GM18526 (cell line): ENCODE measurements around the gene RBM19.

Experiments used
- POLR2A ChIP-seq: IDR thresholded peaks from 3 replicates; pipeline ENCODE4 v1.6.1; 2011; ENCODE audit not compliant: insufficient read length; ENCODE audit errors: extremely low read depth

The RBM19 gene

GRCh38 chr12:113948151-113948914 lies 17.8 kb downstream of the RBM19 start:
- TF ChIP-seq POLR2A, result no peak

- no peak for TF ChIP-seq POLR2A
Measured at GRCh38 chr12:113946175-113946574, 19.9 kb downstream of the RBM19 start.

DNA sequence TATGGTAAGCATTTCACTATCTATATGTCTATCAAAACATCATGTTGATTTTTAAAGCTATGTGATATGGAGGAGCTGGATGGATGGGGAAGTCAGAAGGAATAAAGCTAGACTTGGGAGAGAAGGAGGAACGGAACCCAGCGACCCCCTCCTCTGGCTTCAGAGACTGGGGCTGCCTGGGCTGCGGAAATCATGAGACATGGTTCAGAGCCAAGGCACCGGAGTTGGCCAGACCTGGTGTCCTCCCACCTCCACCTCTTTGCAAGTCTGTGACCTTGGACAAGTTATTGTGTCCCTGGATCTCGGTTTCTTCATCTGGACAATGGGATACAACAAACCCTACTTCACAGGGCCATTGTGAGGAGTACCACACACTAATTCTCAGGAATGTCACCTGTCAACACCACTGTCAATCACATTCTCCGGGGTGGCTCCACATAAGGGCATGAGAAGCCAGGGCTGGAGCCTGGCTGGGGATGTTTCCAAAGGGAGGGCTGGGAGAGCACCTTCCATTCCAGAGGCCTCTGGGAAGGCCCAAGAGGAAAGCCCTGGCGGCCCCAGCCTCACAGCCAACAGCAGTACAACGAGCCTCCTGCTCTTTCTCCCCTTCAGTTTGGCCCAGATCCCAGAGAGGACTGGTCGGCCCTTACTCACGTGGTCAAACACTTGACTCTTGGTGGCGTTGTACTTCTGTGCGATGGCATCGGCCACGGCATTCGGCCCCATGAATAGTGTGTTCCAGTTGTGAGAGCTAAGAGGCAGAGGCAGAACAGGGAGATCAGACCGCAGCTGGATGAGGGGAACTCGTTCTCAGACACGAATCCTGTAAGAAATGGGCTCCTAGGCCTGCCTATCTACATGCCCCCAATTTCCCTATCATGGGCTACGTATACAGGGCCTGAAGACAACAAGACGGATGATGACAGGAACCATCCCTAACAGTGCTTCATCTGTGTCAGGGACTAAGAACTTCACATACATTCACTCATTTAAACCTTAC lies 20.7 kb downstream of the RBM19 start:
- no peak for TF ChIP-seq POLR2A

DNA sequence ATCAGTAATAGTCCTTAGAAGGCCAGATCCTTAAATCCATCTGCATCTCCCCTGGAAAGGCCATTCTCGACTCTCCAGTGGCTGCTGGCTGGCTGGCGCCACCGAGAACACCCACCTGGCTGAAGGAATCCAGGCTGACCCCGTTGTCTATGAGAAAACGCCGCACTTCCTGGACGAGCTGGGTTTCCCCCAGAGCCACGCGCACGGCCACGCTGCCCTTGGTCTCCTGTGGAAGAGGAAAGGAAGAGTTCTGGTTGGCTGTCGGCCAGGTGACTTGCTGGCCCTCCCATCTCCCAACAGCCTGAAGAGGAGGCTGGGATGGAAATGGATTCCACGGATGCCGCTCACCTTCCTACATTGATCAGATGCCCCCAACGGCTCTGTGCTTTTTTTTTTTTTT lies 23.9 kb downstream of the RBM19 start:
- no peak for TF ChIP-seq POLR2A

DNA sequence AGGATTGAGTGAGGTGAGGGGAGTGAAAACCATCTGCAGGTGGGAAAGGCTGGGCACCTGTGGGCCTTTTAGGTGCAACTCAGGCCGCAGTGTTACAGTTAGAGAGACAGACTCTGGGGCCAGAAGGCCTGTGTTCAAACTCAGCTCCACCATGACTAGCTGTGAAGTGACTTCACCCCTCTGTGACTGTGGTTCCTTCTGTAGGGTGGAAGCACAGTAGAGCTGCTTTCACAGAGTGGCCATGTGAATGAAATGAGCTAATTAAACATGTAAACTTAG lies 25.0 kb downstream of the RBM19 start:
- TF ChIP-seq POLR2A, result no peak

DNA sequence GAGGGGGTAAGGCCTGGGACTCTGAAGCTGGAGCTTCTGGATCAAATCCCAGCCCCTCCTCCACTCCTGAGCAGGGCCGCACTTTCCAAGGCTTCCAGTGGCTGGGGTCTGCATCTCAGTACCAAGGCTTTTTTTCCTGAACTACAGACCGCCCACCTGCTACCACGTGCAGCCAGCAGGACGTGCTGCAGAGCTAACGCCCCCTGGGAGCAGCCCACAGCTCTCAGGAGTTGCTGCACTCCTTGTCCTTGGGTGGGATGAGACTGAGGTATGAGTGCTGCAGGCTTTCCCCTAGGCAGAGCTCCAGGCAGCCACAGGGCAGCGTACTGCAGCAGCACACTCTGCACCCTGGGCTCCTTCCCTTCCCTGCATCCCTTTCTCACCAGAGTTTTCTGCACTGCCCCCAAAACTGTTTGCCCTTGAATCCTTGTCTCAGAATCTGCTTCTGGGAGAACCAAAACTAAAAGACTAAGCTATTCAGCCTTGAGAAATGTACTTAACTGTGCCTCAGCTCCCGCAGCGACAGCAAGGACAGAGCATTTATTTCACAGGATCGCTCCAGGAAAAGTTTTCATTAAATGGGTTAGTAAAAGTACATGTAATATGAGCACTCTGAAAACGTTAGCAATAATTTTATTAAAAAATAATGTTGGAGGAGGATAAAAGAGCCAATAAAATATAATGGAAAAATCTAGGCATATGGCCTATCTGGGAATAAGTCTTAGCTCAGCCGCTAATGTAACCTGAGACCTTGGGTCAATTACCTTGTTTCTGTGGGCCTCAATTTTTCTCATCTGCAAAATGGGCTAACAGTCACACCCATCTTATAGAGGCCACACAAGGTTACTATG lies 25.5 kb downstream of the RBM19 start:
- no peak for TF ChIP-seq POLR2A

DNA sequence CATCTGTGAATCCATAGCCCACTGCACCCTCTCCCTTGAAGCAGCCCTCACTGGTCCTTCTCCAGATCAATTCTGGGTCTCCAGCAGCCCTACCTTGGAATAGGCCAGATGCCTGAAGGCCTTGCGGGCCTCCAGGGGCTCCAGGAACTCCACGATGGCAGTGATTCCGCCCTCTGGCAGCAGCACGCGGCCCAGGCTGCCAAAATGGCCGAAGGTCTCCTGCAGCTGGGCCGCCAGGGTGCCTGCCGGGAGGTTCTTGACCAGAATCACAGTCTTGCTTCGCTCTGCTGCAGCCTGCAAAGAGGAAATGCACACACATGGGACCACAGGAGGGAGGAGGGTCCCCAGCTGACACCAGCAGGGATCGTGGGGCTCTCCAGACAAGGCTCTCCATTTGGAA lies 26.3 kb downstream of the RBM19 start:
- TF ChIP-seq POLR2A, result no peak

DNA sequence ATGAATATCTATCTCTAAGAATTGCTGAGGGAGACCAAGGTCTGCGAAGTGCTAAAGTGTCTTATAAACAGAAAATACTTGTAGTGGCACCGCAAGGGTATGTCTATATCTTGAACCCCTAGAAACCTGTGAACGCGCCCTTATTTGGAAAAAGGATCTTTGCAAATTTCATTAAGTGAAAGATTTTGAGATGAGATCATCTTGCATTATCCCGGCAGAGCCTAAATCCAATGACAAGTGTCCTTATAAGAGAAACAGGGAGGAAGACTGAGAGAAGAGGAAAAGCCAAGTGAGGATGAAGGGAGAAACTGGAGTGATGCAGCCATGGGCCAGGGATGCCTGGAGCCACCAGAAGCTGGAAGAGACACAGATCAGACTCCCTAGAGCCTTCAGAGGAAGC lies 27.7 kb downstream of the RBM19 start:
- no peak for TF ChIP-seq POLR2A

DNA sequence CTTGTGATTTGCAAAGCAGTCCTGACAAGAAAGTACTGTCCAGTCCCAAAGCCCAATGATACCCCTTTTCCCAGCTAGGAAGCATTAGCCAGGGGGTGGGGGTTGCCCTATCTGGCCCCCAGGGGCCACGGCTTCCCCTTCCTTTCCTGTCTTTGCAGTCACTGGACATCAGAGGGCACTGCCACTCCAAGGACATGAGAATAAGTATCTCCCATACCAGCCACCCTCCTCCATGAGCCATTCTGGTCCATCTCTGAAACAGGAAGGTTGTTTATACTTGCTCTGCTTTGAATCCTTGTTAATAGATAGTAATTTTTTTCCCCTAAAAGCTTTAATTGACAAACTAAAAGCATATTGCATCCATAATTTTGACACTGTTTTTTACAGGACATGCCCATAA lies 29.7 kb downstream of the RBM19 start:
- no peak for TF ChIP-seq POLR2A

- TF ChIP-seq POLR2A, result no peak
Measured at GRCh38 chr12:113935459-113935858, 30.7 kb downstream of the RBM19 start.

GRCh38 chr12:113934946-113935345 lies 31.2 kb downstream of the RBM19 start:
- TF ChIP-seq POLR2A, result no peak

- no peak for TF ChIP-seq POLR2A
Measured at GRCh38 chr12:113934060-113934814, 31.9 kb downstream of the RBM19 start.

DNA sequence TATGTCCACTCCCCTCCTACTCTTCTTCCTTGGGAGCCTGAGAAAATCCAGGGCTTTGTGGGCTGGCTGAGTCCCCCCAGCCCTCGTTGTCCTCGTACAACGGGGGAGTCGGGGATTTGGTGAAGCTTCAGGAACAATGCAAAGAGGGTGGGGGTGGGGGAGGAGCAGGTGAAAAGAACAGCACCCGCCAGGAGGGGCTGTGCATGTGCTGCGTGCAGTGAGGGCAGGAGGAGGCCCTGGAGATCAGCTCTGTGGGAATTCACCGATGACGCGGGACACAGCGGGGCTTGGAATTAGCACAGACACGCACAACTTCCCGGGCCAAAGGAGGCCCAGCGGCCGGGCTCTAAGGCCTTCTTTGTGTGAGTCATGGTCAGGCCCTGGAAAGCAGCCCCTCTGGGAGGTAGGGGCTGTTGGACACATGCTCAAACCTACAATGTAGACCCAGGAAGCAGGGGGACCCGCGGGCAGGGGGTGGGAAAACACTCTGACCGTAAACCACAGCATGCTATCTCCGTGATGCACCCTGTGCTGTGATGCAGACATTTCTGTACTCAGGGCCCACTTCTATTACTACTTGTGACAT lies 32.8 kb downstream of the RBM19 start:
- no peak for TF ChIP-seq POLR2A
